Measurements from ENCODE around the gene ALOXE3.

The ALOXE3 gene

GRCh38 chr17:8117980-8118768 lies at the start of gene ALOXE3:
Gene ALOXE3, minus strand, starts transcription at chr17:8118514. Its CDS starts 524 bp downstream, at chr17:8117990.
- TF ChIP-seq ZFX (IDR thresholded peaks at IDR 0.05; ENCODE audit: borderline replicate concordance): no peak
- no peak for TF ChIP-seq CTCF (IDR thresholded peaks at IDR 0.05)
- H3K27ac ChIP-seq: peak within 1 kb of the TSS; percentile 91

DNA sequence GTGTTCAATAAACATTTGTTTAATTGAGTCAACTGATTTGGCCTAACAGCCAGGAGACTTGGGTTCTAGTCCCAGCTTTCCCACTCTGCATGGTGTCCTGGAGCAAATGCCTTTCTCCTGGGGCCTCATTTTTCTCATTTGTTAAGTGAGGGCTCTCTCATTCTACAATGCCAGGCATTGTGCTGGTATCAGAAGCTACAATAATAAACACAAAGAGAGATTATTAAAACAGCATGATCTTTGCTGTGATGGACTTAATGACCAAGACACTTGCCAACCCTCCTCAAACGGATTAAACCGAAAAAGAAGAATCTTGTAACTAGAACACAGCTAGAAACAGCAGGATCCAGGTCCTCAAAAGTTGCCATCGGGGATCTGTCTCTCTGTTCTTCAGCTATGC lies 49.2 kb upstream of the ALOXE3 start:
- peak overlapping the region; percentile 37; the same call in 1 of the 2 replicates for H3K27ac ChIP-seq
- TF ChIP-seq ZFX (IDR thresholded peaks at IDR 0.05; ENCODE audit: borderline replicate concordance): no peak
- TF ChIP-seq CTCF (IDR thresholded peaks at IDR 0.05): no peak

- peak overlapping the region; percentile 37 for H3K27ac ChIP-seq
- no peak for TF ChIP-seq ZFX (IDR thresholded peaks at IDR 0.05; ENCODE audit: borderline replicate concordance)
- TF ChIP-seq CTCF (IDR thresholded peaks at IDR 0.05): no peak
Observed at GRCh38 chr17:8166731-8167130, 48.4 kb upstream of the ALOXE3 start.

DNA sequence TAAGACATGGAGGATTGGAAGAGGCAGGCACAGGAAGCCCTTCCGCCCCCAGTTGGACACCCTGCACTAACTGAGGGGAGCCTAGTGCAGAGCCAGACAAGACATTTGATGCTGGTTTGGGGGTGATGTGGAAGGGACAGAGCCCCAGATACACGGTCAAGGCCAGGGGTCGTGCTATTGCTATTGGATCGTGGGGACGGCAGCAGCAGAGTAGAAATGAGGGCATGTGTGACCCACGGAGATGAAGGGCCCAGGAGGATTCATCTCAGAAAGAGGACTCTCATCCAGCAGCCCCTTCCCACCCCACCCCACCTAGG lies 46.5 kb upstream of the ALOXE3 start:
- TF ChIP-seq CTCF (IDR thresholded peaks at IDR 0.05) (no peak), ZFX (IDR thresholded peaks at IDR 0.05; ENCODE audit: borderline replicate concordance) (no peak)

GRCh38 chr17:8163978-8164814 lies 45.9 kb upstream of the ALOXE3 start:
- peak overlapping the region; percentile 97 for H3K27ac ChIP-seq
- TF ChIP-seq ZFX (IDR thresholded peaks at IDR 0.05; ENCODE audit: borderline replicate concordance) (no peak), CTCF (IDR thresholded peaks at IDR 0.05) (no peak)

More for the DNA sequence above, 46.5 kb upstream of the ALOXE3 start:
- peak overlapping the region; percentile 97 for H3K27ac ChIP-seq

DNA sequence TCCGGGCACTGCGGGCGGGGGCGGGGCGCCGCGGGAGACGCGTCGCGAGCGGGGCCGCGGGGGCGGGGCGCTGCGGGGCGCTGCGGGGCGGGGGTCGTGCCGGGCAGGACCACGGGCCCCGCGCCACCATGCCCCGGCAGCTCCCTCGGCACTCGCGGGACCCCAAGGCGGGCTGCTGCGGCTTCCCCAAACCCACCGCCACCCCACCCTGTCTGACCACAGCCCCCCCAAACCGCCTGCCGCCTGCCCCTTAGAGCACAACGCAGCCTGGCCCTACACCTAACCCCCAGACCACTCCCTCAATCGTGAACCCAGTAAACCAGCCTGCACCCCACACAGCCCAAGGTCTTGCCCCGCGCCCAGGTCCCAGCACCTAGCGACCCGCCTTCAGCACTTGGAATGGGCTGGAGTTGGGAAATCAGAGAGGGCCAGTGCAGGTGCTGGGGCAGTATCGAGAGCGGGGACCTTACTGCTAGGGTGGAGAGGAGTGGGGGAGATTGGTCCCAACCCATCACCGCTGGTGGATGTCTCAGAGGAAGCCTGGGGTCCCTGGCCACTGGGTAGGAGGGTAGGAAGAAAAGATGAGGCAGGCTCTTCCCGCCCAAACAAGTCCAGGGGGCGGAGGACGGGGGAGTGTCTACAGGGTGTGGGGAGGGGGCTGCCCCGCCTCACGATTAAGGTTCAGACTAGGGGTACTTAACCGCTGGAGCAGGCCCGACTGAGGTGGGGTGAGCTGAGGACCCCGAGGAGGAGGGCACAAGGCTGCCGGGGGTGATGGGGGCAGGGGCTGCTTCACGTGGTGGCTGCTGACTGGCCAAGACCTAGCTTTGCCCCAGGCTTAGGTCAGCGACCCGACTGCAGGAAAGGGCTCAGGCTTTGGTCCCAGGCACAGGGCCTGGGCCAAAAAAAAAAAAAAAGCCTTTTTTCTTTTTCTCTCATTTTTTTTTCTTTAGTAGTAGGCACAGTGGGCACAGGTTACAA lies 45.0 kb upstream of the ALOXE3 start:
- TF ChIP-seq ZFX (IDR thresholded peaks at IDR 0.05; ENCODE audit: borderline replicate concordance): no peak
- TF ChIP-seq CTCF (IDR thresholded peaks at IDR 0.05): no peak
- H3K27ac ChIP-seq: peak overlapping the region; percentile 97

All from 22Rv1 (cell line).